ENCODE measurements around the gene MYPOP. TPM values are rescaled to one million over a fixed set of nuclear protein-coding genes. Genes with fewer than 3 reads are reported as not detected.

MYPOP gene
- total RNA-seq, 4 donors from 2014 or later = 5.5 to 26.9 (median 8.9) TPM

DNA sequence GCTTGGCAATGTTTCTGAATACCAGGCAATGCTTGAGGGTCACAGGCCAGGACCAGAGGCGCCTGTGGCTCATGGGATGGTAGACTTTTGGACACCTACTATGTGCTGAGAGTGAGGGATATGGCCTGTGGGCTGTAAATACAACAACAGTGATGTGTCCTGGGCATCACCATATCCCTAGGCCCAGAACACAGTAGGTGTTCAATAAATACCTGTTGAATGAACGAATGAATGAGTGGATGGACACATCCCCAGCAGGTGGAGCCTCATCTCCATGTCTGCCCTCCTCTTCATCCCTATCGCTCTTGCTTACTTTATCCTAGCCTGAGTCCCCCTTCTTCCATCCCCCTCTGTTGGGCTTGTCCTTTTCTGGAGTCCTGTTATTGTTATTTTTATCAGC, 28.6 kb upstream of the MYPOP start:
- no peak for DNase-seq
- in situ Hi-C loops (cut with MboI; ENCODE audit: low pct_ligation_motif_present in 1 of 4, low pct_unique_long_range_greater_than_20kb in 1 of 4, low sequenced_read_pairs in 3 of 4) = no loop called here
- TF ChIP-seq POLR2A (IDR thresholded peaks at IDR 0.05) (no peak), EP300 (IDR thresholded peaks at IDR 0.05; ENCODE audit: low read depth) (no peak), POLR2AphosphoS5 (IDR thresholded peaks at IDR 0.05) (no peak)
- TF ChIP-seq, protein P1, sequence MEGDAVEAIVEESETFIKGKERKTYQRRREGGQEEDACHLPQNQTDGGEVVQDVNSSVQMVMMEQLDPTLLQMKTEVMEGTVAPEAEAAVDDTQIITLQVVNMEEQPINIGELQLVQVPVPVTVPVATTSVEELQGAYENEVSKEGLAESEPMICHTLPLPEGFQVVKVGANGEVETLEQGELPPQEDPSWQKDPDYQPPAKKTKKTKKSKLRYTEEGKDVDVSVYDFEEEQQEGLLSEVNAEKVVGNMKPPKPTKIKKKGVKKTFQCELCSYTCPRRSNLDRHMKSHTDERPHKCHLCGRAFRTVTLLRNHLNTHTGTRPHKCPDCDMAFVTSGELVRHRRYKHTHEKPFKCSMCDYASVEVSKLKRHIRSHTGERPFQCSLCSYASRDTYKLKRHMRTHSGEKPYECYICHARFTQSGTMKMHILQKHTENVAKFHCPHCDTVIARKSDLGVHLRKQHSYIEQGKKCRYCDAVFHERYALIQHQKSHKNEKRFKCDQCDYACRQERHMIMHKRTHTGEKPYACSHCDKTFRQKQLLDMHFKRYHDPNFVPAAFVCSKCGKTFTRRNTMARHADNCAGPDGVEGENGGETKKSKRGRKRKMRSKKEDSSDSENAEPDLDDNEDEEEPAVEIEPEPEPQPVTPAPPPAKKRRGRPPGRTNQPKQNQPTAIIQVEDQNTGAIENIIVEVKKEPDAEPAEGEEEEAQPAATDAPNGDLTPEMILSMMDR (IDR thresholded peaks at IDR 0.05) = no peak
- intact Hi-C loops (cut with DNase I; ENCODE audit: low total_unique reads) = no loop called here
- Histone ChIP-seq H3K4me3 (no peak overlapping the region), H3K36me3 (no peaks in the 10 kb centered on the region), H3K27ac (no peak overlapping the region), H3K27me3 (peaks cover 34% of the 10 kb centered on the region), H3K4me1 (peaks cover 0 to 5% (median 4%) of the 10 kb centered on the region in 4 donors), H3K9me3 (no peaks in the 10 kb centered on the region)
- 46 to 73% methylated on average over 3 of the region's 3 CpGs for WGBS, 2 donors (ENCODE audit: low coverage in 1 of 2)

DNA sequence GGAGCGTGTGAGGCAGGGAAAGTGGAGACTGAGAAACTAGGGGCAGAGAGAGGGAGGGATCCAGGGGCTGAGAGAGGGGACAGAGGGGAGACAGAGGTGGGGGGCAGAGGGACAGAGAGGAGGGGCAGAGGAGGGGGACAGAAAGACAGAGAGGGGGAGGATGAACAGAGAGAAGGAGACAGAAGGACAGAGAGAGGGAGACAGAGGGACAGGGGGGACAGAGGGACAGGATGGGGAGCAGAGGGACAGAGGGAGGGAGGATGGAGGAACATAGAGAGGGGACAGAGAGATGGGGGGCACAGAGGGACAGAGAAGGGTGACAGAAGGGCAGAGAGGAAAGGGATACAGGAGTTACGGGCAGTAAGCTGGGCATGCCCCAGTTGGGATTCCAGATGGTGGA, 26.8 kb upstream of the MYPOP start:
- Histone ChIP-seq H3K4me1 (peaks cover 0 to 5% (median 4%) of the 10 kb centered on the region in 4 donors), H3K36me3 (no peaks in the 10 kb centered on the region), H3K4me3 (no peak overlapping the region), H3K27me3 (peaks cover 18% of the 10 kb centered on the region), H3K27ac (no peak overlapping the region), H3K9me3 (no peaks in the 10 kb centered on the region)
- DNase-seq = no peak
- intact Hi-C loops (cut with DNase I; ENCODE audit: low total_unique reads) = no loop called here
- in situ Hi-C loops (cut with MboI; ENCODE audit: low pct_ligation_motif_present in 1 of 4, low pct_unique_long_range_greater_than_20kb in 1 of 4, low sequenced_read_pairs in 3 of 4) = no loop called here
- 69 to 80% methylated on average over 2 of the region's 2 CpGs for WGBS, 2 donors (ENCODE audit: low coverage in 1 of 2)
- TF ChIP-seq, protein P1 (IDR thresholded peaks at IDR 0.05) = no peak
- TF ChIP-seq POLR2AphosphoS5 (IDR thresholded peaks at IDR 0.05) (no peak), EP300 (IDR thresholded peaks at IDR 0.05; ENCODE audit: low read depth) (no peak), POLR2A (IDR thresholded peaks at IDR 0.05) (no peak)

GRCh38 chr19:45927565-45928261, 25.3 kb upstream of the MYPOP start:
- peaks cover 0 to 5% (median 4%) of the 10 kb centered on the region in 4 donors for H3K4me1 ChIP-seq

DNA sequence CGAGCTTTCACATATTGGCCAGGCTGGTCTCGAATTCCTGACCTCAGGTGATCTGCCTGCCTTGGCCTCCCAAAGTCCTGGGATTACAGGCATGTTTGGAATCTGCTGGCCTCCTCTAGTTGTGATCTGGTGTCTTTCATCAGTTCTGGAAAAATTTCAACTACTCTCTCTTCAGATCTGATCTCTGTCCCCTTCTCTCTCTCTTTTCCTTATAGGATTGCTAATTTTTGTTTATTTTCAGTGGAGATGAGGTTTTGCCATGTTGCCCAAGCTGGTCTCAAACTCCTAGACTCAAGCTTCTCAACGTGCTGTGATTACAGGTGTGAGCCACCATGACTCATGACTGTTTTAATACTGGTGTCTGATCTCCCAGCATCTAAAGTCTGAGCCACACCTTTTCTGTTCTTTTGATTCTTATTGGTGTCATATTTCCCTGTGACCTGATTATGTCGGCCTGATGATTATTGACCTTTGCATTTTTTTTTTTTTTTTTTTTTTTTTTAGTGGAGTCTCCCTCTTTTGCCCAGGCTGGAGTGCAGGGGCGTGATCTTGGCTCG, 22.6 kb upstream of the MYPOP start:
- H3K4me1 ChIP-seq = peaks cover 0 to 5% (median 4%) of the 10 kb centered on the region in 4 donors
- H3K27me3 ChIP-seq = peaks cover 6% of the 10 kb centered on the region
- no peaks in the 10 kb centered on the region for H3K9me3 ChIP-seq
- intact Hi-C loops (cut with DNase I; ENCODE audit: low total_unique reads) (no loop called here), in situ Hi-C loops (cut with MboI; ENCODE audit: low pct_ligation_motif_present in 1 of 4, low pct_unique_long_range_greater_than_20kb in 1 of 4, low sequenced_read_pairs in 3 of 4) (no loop called here)
- no peak for TF ChIP-seq POLR2A (IDR thresholded peaks at IDR 0.05)
- TF ChIP-seq, protein P1 (IDR thresholded peaks at IDR 0.05) = no peak
- no peak for DNase-seq
- no peaks in the 10 kb centered on the region for H3K36me3 ChIP-seq
- H3K4me3 ChIP-seq = no peak overlapping the region
- WGBS, 2 donors (ENCODE audit: low coverage in 1 of 2) = 60 to 68% methylated on average over 6 of the region's 6 CpGs
- H3K27ac ChIP-seq = no peak overlapping the region

More at GRCh38 chr19:45927565-45928261, 25.3 kb upstream of the MYPOP start:
- in situ Hi-C loops (cut with MboI; ENCODE audit: low pct_ligation_motif_present in 1 of 4, low pct_unique_long_range_greater_than_20kb in 1 of 4, low sequenced_read_pairs in 3 of 4) (no loop called here), intact Hi-C loops (cut with DNase I; ENCODE audit: low total_unique reads) (no loop called here)
- Histone ChIP-seq H3K9me3 (no peaks in the 10 kb centered on the region), H3K27ac (no peak overlapping the region), H3K4me3 (no peak overlapping the region), H3K27me3 (peaks cover 11% of the 10 kb centered on the region), H3K36me3 (no peaks in the 10 kb centered on the region)
- no peak for TF ChIP-seq POLR2A (IDR thresholded peaks at IDR 0.05)
- TF ChIP-seq EP300 (IDR thresholded peaks at IDR 0.05; ENCODE audit: low read depth) = no peak
- peak in 1 of 3 donors; percentile 37 for TF ChIP-seq POLR2AphosphoS5 (IDR thresholded peaks at IDR 0.05)
- TF ChIP-seq, protein P1 (IDR thresholded peaks at IDR 0.05) = peak in 1 of 5 experiments; percentile 12
- 11 to 16% methylated on average over 10 to 33 of the region's 33 CpGs for WGBS, 2 donors (ENCODE audit: low coverage in 1 of 2)
- peak; percentile 93 for DNase-seq

Data from transverse colon (tissue), 4 donors.